ENCODE measurements around the gene EFCAB6. TPM values are rescaled to one million over a fixed set of nuclear protein-coding genes. Genes with fewer than 3 reads are reported as not detected.

EFCAB6 gene
- total RNA-seq, 1 experiment from 2014 or later = 0.52 TPM

- TF ChIP-seq ATF3 (IDR thresholded peaks at IDR 0.05) (no peak), SRF (IDR thresholded peaks at IDR 0.05; ENCODE audit: low read depth) (no peak), CBX3 (IDR thresholded peaks at IDR 0.05; ENCODE audit: low read depth) (no peak), MAX (IDR thresholded peaks at IDR 0.05) (no peak), ZNF274 (IDR thresholded peaks at IDR 0.05; ENCODE audit: low read depth, low read length) (no peak), EZH2 (IDR thresholded peaks at IDR 0.05) (no peak), SP1 (IDR thresholded peaks at IDR 0.05; ENCODE audit: low read depth) (no peak), JUND (IDR thresholded peaks at IDR 0.05) (no peak), TCF7L2 (IDR thresholded peaks at IDR 0.05; ENCODE audit: borderline replicate concordance, extremely low read depth, insufficient read depth, insufficient read length) (no peak), EGR1 (IDR thresholded peaks at IDR 0.05; ENCODE audit: low read depth) (no peak), REST (IDR thresholded peaks at IDR 0.05; ENCODE audit: low read depth) (no peak), CTCF (IDR thresholded peaks at IDR 0.05 in 2 of 3, conservative IDR thresholded peaks at IDR 0.05 in 1 of 3; ENCODE audit: borderline replicate concordance in 1 of 3, insufficient read depth in 1 of 3, low read depth in 2 of 3, low read length in 2 of 3) (no peak), YY1 (IDR thresholded peaks at IDR 0.05; ENCODE audit: extremely low read depth, insufficient replicate concordance, low read depth, low read length) (no peak), FOSL1 (IDR thresholded peaks at IDR 0.05; ENCODE audit: low read depth) (no peak), ELF1 (IDR thresholded peaks at IDR 0.05; ENCODE audit: borderline replicate concordance, low read depth) (no peak), POLR2AphosphoS5 (IDR thresholded peaks at IDR 0.05; ENCODE audit: low read depth, low read length) (no peak)
- TF ChIP-seq, protein P1, sequence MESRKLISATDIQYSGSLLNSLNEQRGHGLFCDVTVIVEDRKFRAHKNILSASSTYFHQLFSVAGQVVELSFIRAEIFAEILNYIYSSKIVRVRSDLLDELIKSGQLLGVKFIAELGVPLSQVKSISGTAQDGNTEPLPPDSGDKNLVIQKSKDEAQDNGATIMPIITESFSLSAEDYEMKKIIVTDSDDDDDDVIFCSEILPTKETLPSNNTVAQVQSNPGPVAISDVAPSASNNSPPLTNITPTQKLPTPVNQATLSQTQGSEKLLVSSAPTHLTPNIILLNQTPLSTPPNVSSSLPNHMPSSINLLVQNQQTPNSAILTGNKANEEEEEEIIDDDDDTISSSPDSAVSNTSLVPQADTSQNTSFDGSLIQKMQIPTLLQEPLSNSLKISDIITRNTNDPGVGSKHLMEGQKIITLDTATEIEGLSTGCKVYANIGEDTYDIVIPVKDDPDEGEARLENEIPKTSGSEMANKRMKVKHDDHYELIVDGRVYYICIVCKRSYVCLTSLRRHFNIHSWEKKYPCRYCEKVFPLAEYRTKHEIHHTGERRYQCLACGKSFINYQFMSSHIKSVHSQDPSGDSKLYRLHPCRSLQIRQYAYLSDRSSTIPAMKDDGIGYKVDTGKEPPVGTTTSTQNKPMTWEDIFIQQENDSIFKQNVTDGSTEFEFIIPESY (IDR thresholded peaks at IDR 0.05; ENCODE audit: extremely low read depth, insufficient replicate concordance, low read length) = no peak
- Histone ChIP-seq H3K27me3 (ENCODE audit: insufficient read depth, low read length) (peaks cover 17% of the 10 kb centered on the region), H3K27ac (ENCODE audit: low read depth, low read length) (no peak overlapping the region), H3K4me2 (ENCODE audit: low read length) (no peak overlapping the region), H3K9me2 (ENCODE audit: insufficient read depth) (no peaks in the 10 kb centered on the region), H3K9me3 (ENCODE audit: control insufficient read depth in 1 of 2, insufficient read depth in 1 of 2, low read depth in 1 of 2, low read length in 2 of 2) (no peaks in the 10 kb centered on the region), H2AFZ (ENCODE audit: low read depth, low read length, poor library complexity, severe bottlenecking) (no peak overlapping the region), H3K36me3 (ENCODE audit: control insufficient read depth in 1 of 2, insufficient read depth in 2 of 2, low read length in 2 of 2) (no peaks in the 10 kb centered on the region), H3K4me1 (ENCODE audit: control insufficient read depth in 1 of 2, insufficient read depth in 2 of 2, low read length in 2 of 2) (no peaks in the 10 kb centered on the region), H3K79me2 (ENCODE audit: insufficient read depth, low read length) (no peaks in the 10 kb centered on the region), H4K20me1 (ENCODE audit: insufficient read depth) (no peaks in the 10 kb centered on the region), H3K4me3 (replicated peaks in 1 of 2; ENCODE audit: low read depth in 1 of 2, low read length in 2 of 2) (no peak overlapping the region), H3K9ac (ENCODE audit: low read length) (no peak overlapping the region)
- intact Hi-C loops (cut with micrococcal nuclease) = no loop called here
- ChIA-PET POLR2A (no interaction called here), CTCF (no interaction called here), RAD21 (ENCODE audit: low non-redundant PET in 1 of 2, low total read pairs in 2 of 2, uncharacterized antibody in 2 of 2, unreplicated experiment in 2 of 2) (no interaction called here)
- ATAC-seq (no peak), DNase-seq (ENCODE audit: low read depth, low spot score) (no peak)
- no TSS peak for BruUV-seq (replicated peaks)
These were observed 326.5 kb downstream of the EFCAB6 start for GRCh38 chr22:43485502-43486089.
